HPDE6-E6E7 (cell line): ENCODE results near the gene SPIN2A.
"Not testable (repeated sequence)": the region's sequence is repeated elsewhere in the genome, so short reads cannot be mapped to it uniquely, and the experiment has no call there.

Source experiments
- DNase-seq: peaks from one replicate; pipeline ENCODE4 v3.0.0; 2011; ENCODE audit warnings: missing footprints; ENCODE audit errors: extremely low spot score

SPIN2A gene

DNA sequence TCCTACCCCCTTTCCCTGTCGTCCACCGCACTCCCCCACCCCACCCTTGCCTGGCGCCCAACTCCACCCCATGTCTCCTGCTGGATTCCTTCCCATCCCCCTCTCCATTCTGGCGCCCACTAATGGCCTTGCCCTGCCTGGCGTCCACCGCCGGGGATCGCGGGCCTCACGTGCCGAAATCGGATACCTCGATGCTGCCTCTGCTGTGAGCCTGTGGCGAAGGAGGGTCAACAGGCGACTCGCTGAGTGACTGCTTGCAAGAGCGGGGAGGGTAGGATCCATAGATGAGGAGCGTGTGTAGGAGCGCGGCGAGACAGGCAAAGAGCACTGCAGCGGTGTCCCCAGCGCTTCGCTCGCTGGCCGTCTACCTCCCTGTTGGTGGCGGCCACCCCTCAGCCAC is at the start of gene SPIN2A:
TSS of gene SPIN2A (minus strand) at position 325 of the 400 bp plus-strand sequence. CDS start 800 bp downstream, outside the sequence.
- not testable (repeated sequence) for DNase-seq

DNA sequence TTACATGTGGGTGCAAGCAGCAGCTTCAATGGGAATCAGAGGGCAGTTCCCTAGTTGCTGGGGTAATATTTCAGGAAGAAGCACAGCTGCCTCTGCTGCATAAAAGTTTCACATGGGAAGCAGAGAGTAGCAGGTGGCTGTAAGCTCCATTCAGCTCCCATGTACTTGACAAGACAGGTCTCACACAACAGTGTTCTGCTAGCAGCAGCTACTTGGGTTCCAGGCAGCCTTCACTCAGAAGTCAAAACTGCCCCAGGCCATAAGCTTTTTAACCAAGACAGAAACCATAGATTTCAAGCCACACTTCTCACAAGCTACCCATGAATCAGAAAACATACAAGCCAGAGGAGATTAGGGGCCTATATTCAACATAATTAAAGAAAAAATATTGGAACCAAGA is 41.4 kb upstream of the SPIN2A start:
- no peak for DNase-seq

DNA sequence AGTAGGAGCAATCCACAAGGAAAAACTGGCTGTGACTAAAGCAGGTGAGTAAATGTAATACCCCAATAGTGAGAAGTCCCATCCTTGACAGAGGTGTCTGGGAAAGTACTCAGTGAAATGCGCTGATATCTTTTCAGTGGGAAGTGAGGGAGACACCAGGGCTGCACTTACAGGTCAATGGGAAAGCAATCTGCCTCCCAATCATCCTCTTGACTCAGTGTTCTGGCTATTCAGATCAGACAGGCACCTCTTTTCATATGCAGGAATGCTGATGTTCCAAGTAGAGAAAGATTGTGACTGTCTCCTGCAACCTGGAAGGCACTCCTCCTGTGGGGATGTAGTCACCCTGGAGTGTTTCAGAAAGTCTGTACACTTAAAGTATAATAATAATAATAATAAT is 39.9 kb upstream of the SPIN2A start:
- no peak for DNase-seq

DNA sequence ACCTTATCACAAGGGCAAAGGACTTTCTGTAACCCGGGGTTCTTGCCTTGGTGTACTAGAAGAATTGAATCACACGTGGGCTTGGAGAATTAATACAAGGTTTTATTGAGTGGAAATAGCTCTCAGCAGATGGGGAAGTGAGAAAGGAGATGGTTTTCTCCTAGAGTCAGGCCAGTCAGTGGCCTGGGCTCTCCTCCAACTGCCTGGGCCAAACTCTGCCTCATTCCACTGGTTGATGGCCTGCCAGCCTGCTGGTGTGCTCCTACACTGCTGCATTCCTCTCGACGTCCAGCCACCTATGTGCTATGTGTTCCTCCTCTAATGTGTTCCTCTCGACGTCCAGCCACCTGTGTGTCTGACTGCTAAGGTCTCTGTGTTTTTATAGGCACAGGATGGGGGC is 35.3 kb upstream of the SPIN2A start:
- no peak for DNase-seq

DNA sequence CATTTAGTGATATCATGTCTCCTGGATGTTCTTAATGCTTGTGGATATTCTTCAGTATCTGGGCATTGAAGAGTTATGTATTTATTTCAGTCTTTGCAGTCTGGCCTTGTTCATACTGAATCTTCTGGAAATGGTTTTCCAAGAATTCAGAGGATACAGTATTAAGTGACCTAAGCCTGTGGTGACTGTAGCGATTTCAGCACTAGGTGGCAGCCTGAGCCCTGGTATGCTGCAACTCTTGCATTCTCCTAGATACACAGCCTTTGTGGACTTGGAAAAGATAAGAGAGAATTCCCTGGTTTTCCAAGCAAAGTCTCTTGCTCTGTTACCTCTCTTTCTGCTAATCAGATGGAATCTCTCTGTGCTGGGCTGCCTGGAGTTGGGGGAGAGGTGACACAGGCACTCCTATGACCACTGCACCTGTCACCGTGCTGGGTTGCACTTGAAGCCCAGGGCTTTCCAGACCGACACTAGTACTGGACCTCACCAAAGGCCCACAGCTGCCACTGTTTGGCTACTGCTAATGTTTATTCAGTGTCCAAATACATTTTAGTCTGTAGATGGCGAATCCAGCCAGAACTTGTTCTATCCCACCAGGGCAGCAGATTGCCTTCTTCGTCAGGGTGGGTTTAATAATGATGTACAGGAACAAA is 19.3 kb upstream of the SPIN2A start:
- DNase-seq = no peak

DNA sequence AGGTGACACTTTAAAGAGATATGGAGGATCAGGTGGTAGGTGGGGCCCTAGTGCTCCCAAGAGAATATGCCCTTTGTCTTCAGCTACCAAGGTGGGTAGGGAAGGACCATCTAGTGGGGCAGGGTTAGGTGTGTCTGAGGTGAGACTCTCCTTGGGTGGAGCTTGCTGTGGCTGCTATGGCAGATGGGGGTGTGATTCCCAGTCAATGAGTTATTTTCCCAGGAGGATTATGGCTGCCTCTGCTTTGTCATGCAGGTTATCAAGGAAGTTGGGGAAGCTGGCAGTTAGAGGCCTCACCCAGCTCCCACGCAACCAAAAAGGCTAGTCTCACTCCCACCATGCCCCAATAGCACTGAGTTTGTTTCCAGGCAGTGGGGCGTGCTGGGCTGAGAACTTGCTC is 18.0 kb upstream of the SPIN2A start:
- DNase-seq = no peak

DNA sequence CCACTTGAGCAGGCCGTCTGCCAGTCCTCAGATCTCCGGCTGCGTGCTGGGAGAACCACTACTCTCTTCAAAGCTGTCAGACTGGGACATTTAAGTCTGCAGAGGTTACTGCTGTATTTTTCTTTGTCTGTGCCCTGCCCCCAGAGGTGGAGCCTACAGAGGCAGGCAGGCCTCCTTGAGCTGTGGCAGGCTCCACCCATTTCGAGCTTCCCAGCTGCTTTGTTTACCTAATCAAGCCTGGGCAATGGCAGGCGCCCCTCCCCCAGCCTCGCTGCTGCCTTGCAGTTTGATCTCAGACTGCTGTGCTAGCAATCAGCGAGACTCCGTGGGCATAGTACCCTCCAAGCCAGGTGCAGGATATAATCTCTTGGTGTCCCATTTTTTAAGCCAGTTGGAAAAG is 15.0 kb upstream of the SPIN2A start:
- not testable (repeated sequence) for DNase-seq

DNA sequence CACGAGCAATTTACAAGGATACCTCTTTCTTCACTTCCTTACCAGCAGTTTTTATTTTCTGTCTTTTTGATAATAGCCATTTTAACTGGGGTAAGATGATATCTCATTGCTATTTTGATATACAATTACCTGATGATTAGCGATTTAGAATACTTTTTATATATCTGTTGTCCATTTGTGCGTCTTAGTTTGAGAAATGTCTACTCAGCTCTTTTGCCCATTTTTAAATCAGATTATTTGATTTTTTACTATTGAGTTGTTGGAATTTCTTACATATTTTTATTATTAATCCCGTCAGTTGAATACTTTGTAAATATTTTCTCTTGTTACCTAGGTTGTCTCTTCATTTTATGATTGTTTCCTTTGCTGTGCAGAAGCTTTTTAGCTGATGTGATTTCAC is 1.5 kb upstream of the SPIN2A start:
- no peak for DNase-seq

DNA sequence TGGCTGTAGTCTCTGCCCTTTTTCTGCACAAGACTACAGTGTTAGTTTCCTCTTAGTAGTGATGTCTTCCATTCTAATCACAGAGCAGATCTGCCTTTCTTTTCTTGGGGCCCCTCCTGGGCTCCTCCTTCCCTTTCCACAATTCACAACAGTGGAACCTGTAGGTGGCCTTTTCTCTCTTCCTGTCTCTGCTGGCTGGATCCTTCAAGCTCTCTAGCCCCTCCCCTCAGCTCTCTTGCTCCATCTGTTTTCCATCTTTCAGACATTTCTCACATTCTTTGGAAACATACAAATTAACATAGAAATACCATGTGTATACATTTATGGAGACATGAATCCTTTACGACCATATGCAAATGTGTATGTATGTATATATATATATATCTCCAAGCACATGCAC is 304 bp upstream of the SPIN2A start:
- DNase-seq = no peak

DNA sequence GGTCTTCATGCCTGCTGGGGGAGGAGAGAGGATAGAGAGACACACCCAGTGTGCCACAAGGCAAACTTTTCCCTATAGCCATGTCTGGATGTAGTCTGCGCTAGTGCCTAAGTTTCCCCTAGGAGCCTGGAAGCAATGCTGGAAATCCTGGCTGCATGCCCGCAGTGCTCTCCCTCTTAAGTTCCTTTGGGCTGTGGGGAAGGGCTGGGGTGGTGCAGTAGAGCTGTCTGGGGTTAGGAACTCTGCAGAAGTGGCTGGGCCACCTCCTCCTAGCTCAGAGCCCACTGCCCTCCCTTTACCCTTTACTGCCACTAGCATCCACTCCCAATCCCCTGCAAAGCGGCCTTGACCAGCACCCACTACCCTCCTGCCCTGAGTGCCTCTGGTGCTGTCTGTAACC is 608 bp downstream of the SPIN2A start:
- not testable (repeated sequence) for DNase-seq

DNA sequence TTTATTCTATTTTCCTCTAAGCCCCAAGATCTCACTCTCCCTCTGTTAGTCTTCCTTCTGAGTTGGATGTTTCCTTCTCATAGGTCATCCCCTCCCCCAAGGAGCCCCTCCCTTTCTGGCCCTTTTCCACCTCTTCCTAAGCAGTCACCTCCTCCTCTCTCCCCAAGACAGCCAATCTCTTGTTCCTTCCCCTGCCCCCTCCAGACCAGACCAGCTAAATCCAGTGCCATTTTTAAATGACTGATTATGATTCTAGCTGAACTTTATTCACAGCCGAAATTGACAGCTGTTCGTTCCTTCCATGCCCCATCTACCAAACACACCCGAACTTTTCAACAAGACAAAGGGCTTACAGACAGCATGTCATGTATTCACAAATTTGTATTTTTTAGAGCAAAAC is 1.9 kb downstream of the SPIN2A start:
- DNase-seq = no peak

DNA sequence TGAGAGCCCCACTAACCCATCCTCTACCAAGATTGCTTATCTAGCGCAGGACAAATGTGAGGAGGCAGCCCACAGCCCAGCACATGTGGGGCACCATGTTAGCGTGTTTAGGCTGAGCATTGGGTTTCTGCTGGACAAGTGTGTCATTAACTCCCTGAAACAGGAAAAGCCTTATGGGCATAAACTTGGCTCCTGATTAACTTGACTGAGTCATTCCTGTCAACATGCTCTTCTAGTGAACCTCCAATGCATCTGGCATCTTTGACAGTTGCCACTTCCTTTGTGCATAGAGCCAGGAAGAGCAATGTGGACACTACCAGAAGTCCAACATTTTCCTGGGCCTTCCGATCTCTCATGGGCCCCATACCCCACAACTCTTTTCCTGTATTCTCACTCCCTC is 2.5 kb downstream of the SPIN2A start:
- DNase-seq = no peak

DNA sequence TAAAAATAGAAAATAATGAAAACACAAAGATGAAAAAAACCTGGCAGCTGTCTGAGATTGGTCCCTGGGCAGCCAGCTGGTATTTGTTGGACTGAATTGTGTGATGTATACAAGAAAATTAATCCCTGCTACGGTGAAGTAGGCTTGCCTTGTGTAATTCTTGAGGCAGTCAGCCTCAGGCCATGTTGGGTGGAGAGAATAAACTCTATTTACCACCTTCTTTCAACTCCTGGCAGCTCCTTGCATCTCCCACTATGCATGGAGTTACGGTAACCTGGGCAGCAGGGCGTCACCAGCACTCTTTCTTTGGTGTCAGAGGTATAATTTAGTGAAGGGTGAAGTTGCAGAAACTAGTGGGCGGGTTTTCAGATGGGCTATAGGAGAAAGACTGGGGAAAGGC is 3.5 kb downstream of the SPIN2A start:
- no peak for DNase-seq

DNA sequence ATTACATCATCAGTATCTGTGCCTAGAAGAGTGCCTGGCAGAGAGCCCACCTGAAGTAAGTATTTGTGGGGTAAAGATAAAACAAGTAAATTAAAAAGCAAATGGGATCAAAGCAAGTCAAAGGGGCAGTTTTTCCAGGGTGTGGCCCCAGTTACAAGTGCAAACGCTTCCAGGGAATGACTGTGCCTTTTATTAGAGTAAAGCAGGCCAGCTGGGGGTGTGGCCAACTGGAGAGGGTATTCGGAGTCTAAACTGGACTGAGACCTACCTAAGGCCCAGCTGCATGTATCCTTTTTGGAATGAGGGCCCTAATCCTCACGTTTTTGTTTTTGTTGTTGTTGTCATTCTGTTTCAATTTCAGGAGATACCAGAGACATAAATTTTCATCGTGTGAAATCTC is 3.9 kb downstream of the SPIN2A start:
- DNase-seq = not testable (repeated sequence)

DNA sequence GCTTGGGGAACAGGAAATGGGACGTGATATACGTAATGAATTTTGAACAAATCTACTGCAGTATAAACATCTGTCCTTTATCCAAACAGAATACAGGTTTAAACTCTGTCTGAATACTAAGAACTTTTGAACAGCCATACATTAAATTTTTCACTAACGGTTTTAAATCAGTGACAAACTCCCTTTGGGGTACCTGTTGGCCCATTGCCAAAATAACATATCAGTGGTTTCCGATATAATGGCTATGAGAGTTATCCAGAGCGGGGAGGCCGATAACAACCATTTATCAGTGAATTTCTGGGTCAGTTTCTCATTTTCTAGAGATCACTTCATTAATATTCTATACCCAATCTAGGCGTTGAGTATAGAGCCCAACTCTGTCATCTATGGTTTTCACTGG is 5.2 kb downstream of the SPIN2A start:
- no peak for DNase-seq

DNA sequence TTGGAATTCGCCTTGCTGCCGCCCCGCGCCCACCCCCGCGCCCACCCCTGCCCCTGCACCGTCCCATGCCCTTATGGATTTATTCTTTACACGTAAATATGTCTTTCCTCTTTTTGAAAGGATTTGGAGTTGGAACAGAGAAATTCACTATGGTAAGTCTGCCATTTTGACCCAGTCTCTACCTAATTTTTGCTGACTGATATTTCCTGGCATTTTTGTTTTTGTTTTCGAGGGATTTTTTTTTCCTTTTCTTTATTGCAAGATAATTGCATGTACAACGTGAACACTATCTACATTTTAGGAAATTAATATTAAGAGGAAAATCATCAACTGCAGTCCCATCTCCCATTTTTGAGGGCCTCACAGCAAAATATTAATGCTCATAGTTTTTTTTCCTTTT is 15.4 kb downstream of the SPIN2A start:
- DNase-seq = no peak

DNA sequence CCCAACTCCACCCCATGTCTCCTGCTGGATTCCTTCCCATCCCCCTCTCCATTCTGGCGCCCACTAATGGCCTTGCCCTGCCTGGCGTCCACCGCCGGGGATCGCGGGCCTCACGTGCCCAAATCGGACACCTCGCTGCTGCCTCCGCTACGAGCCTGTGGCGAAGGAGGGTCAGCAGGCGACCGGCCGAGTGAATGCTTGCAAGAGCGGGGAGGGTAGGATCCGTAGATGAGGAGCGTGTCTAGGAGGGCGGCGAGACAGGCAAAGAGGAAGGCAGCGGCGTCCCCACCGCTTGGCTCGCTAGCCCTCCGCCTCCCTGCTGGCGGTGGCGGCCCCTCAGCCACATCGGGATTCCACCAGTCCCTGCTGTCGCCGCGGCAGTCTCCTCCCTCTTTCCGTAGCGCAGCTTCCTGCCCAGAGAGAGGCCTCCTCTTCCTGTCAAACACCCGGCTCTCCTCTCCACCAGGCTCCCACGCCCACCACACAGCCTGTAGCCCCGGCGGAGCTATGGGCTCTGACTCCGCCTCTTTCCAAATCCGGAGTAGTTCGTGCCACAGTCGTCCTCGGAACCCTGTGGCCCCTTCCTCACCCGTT is 15.9 kb downstream of the SPIN2A start, which contains the start of gene SPIN2B:
TSS of gene SPIN2B (minus strand) at position 387 of the 594 bp plus-strand sequence.
- DNase-seq = peak; percentile 49

DNA sequence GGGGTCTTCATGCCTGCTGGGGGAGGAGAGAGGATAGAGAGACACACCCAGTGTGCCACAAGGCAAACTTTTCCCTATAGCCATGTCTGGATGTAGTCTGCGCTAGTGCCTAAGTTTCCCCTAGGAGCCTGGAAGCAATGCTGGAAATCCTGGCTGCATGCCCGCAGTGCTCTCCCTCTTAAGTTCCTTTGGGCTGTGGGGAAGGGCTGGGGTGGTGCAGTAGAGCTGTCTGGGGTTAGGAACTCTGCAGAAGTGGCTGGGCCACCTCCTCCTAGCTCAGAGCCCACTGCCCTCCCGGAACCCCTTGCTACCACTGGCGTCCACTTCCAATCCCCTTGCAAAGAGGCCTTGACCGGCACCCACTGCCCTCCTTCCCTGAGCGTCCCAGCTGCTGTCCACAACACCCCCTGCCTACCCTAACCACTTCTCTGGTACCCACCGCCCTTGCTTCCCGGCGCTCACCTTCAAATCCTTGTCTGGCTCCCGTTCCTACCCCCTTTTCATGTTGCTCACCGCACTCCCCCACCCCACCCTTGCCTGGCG is 16.5 kb downstream of the SPIN2A start:
- not testable (repeated sequence) for DNase-seq

DNA sequence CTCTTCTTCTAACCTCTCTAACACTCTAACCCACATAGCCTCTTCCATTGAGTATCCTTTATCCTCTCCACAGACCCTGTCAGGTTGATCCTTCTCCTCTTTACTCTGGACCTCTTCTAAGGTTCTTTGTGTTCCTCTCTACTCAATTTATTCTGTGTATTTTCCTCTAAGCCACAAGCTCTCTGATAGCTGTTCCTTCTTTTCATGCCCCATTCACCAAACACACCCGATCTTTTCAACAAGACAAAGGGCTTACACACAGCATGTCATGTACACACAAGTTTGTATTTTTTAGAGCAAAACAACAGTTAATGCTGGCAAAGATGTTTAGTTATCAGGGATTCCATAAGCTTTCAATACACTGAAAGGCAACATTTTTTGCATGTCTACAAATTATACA is 17.8 kb downstream of the SPIN2A start:
- DNase-seq = no peak

DNA sequence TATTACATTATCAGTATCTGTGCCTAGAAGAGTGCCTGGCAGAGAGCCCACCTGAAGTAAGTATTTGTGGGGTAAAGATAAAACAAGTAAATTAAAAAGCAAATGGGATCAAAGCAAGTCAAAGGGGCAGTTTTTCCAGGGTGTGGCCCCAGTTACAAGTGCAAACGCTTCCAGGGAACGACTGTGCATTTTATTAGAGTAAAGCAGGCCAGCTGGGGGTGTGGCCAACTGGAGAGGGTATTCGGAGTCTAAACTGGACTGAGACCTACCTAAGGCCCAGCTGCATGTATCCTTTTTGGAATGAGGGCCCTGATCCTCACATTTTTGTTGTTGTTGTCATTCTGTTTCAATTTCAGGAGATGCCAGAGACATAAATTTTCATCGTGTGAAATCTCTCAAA is 19.6 kb downstream of the SPIN2A start:
- DNase-seq = not testable (repeated sequence)

DNA sequence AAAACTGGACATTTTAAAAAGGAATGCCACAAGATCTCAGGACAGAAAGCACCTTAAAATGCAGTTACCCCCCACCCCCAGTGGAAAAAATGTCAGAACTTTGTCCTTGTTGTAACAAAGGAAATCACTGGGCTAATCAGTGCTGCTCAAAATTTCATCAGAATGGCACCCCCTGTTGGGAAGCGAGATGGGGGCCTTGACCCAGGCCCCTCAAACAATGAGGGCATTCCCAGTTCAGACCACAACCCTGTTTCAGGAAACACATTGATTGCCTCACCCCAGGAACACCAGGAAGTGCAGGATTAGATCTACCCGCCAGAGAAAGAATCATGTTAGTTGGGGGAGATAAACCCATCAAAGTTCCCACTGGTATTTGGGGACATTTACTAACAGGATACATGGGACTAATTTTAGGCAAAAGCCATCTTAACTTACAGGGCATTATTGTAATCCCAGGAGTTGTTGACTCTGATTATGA is 32.2 kb downstream of the SPIN2A start:
- no peak for DNase-seq

DNA sequence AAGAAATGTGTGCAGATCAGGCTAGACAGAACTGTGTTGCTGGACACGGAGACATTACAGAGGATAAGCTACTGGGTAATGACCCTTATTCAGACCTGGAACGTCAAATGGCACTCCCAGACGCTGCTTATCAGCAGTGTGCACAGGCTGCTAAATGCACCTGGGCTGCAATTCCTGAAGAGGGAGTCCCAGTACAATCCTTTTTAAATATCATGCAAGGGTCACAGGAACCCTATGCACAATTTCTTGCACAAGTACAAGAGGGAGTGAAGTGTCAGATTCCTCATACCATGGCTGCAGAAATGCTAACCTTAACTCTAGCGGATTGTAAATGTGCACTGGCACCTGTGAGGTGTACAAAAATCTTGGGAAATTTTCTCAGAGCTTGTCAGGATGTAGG is 32.8 kb downstream of the SPIN2A start:
- DNase-seq = no peak

DNA sequence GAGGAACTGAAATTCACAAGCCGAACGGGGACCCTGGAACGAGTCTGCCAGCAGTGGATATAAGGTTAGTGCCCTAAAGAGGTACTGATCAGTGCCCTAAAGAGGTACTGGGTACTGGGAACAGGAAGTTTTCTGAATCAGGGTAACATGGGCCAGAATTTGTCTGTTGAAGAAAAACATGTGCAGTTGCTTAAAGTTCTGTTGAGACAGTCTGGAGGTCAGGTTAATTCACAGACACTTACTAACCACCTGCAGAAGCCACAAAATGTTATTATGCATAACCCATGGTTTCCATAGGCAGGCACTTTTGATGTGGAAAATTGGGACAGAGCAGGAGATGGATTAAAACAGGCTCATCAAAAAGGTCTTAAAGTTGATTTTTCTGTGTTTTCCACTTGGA is 33.7 kb downstream of the SPIN2A start:
- DNase-seq = no peak
